K562 (cell line): ENCODE measurements around the gene UNC13A. TPM values are rescaled to one million over a fixed set of nuclear protein-coding genes. Genes with fewer than 3 reads are reported as not detected.

ENCODE experiments used
- C11orf30 ChIP-seq: fragments of 450-650 bp; IDR thresholded peaks from 2 replicates; pipeline ENCODE4 v1.6.1; 2016; ENCODE audit warnings: low read depth, mild to moderate bottlenecking
- CEBPB ChIP-seq: fragments of 450-650 bp; IDR thresholded peaks from 2 replicates; pipeline ENCODE4 v1.6.1; 2016; ENCODE audit warnings: missing genetic modification characterization, missing compliant biosample characterization
- CREB1 ChIP-seq, 2 experiments: sonication (generic) in 1 of 2; formaldehyde crosslinking in 1 of 2; IDR thresholded peaks; 2 replicates each; pipeline versions ENCODE4 v1.6.1 to v1.8.0; 2012 to 2022; ENCODE audit warnings: inconsistent platforms in 1 of 2, mild to moderate bottlenecking in 1 of 2, missing genetic modification reagents in 1 of 2, moderate library complexity in 1 of 2
- FOSL1 ChIP-seq: fragments of 200-800 bp; sonication (Bioruptor generic); conservative IDR thresholded peaks from 2 replicates; pipeline ENCODE4 v1.6.1; 2016; ENCODE audit warnings: missing genetic modification characterization, missing compliant biosample characterization
- GTF2F1 ChIP-seq: IDR thresholded peaks from 2 replicates; pipeline ENCODE4 v1.6.1; 2011; ENCODE audit warnings: low read depth, low read length, improper control_type of control experiment
- KDM4B ChIP-seq, 2 experiments: fragments of 450-650 bp in 1 of 2; sonication (generic) in 1 of 2; IDR thresholded peaks; 2 replicates each; pipeline ENCODE4 v1.6.1; 2016 to 2017; ENCODE audit warnings: borderline replicate concordance in 2 of 2, antibody characterized with exemption in 1 of 2, low read depth in 1 of 2, mild to moderate bottlenecking in 1 of 2
- MITF ChIP-seq: IDR thresholded peaks from 2 replicates; pipeline ENCODE4 v1.6.1; 2014; ENCODE audit warnings: antibody characterized with exemption
- PATZ1 ChIP-seq: fragments of 250-450 bp; sonication (Bioruptor Pico); IDR thresholded peaks from 2 replicates; pipeline ENCODE4 v1.5.0; 2020; ENCODE audit warnings: mild to moderate bottlenecking, borderline replicate concordance
- SMARCA5 ChIP-seq: fragments of 450-650 bp; IDR thresholded peaks from 2 replicates; pipeline ENCODE4 v1.6.1; 2016
- STAT5A ChIP-seq: IDR thresholded peaks from 2 replicates; pipeline ENCODE4 v1.6.1; 2012; ENCODE audit warnings: low read length, inconsistent platforms, borderline replicate concordance
- TCF15 ChIP-seq: fragments of 250-450 bp; sonication (Bioruptor Pico); IDR thresholded peaks from 2 replicates; pipeline ENCODE4 v1.8.0; 2022; ENCODE audit warnings: moderate library complexity, mild to moderate bottlenecking, inconsistent platforms
- WHSC1 ChIP-seq: IDR thresholded peaks from one replicate; pipeline ENCODE4 v1.6.1; 2012; ENCODE audit warnings: low read length, control low read depth, inconsistent platforms
- ZNF165 ChIP-seq: fragments of 250-450 bp; sonication (Bioruptor Pico); IDR thresholded peaks from 2 replicates; pipeline ENCODE4 v1.4.0; 2020; ENCODE audit warnings: borderline replicate concordance
- ZNF212 ChIP-seq: fragments of 450-650 bp; formaldehyde crosslinking; IDR thresholded peaks from 2 replicates; pipeline ENCODE4 v1.4.0; 2020; ENCODE audit warnings: mild to moderate bottlenecking
- ZNF780A ChIP-seq: fragments of 250-450 bp; sonication (Bioruptor Pico); IDR thresholded peaks from 2 replicates; pipeline ENCODE4 v1.5.0; 2021; ENCODE audit warnings: mild to moderate bottlenecking
- ZNF785 ChIP-seq: fragments of 250-450 bp; sonication (Bioruptor Pico); IDR thresholded peaks from 2 replicates; pipeline ENCODE4 v1.4.0; 2020; ENCODE audit warnings: mild to moderate bottlenecking
- ZNF79 ChIP-seq: fragments of 250-450 bp; sonication (Bioruptor Pico); IDR thresholded peaks from 2 replicates; pipeline ENCODE4 v1.4.0; 2020; ENCODE audit warnings: low read depth, mild to moderate bottlenecking, moderate library complexity
- ZSCAN29 ChIP-seq: fragments of 450-650 bp; IDR thresholded peaks from 2 replicates; pipeline ENCODE4 v1.6.1; 2017
- polyA plus RNA-seq, 8 experiments: library from polyadenylated mRNA; depleted of rRNA in 4 of 8; stranded (reverse) in 5 of 8; unstranded in 3 of 8; fragments of >200 nt; fragmentation: Nextera tagmentation in 2 of 8; fragmentation: Illumina TruSeq in 1 of 8; extraction: Ambion mirVana in 2 of 8; extraction: Trizol in 1 of 8; gene quantifications; 2 replicates each; pipeline versions ENCODE4 v1.2.1 to v1.2.3, GENCODE V29; 2011 to 2014; ENCODE audit warnings: inconsistent platforms in 1 of 8, missing spikeins in 1 of 8
- total RNA-seq, 7 experiments: library from RNA; depleted of rRNA in 6 of 7; stranded (reverse); fragments of >200 nt in 6 of 7; fragmentation: Illumina TruSeq in 2 of 7; extraction: Trizol in 2 of 7; gene quantifications; 2 replicates each; pipeline versions ENCODE4 v1.2.1 to v1.2.3, GENCODE V29; 2011 to 2021; ENCODE audit warnings: low replicate concordance in 1 of 7
- TF ChIP-seq, protein P1 (sequence below): fragments of 450-650 bp; formaldehyde crosslinking; IDR thresholded peaks from 2 replicates; pipeline ENCODE4 v1.4.0; 2020; ENCODE audit warnings: mild to moderate bottlenecking, moderate library complexity
- TF ChIP-seq, protein P2 (sequence below): fragments of 250-450 bp; sonication (Bioruptor Pico); IDR thresholded peaks from 2 replicates; pipeline ENCODE4 v1.8.0; 2022; ENCODE audit warnings: inconsistent platforms, mild to moderate bottlenecking, moderate library complexity, borderline replicate concordance
- TF ChIP-seq, protein P3 (sequence below): fragments of 450-650 bp; conservative IDR thresholded peaks from 2 replicates; pipeline ENCODE4 v1.6.1; 2016; ENCODE audit warnings: missing genetic modification characterization, low read depth, mild to moderate bottlenecking, missing compliant biosample characterization, moderate library complexity

UNC13A gene
- total and polyA plus RNA-seq, 9 of the 15 experiments (the other 6 are each of a cell fraction or from before 2014, with no cell fraction given) = 0.03 to 1.0 (median 0.25) TPM

GRCh38 chr19:17681505-17682125 lies 6.5 kb downstream of the UNC13A start (continued):
- TF ChIP-seq, protein P1, sequence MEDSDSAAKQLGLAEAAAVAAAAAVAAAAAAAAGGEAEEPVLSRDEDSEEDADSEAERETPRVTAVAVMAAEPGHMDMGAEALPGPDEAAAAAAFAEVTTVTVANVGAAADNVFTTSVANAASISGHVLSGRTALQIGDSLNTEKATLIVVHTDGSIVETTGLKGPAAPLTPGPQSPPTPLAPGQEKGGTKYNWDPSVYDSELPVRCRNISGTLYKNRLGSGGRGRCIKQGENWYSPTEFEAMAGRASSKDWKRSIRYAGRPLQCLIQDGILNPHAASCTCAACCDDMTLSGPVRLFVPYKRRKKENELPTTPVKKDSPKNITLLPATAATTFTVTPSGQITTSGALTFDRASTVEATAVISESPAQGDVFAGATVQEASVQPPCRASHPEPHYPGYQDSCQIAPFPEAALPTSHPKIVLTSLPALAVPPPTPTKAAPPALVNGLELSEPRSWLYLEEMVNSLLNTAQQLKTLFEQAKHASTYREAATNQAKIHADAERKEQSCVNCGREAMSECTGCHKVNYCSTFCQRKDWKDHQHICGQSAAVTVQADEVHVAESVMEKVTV (CRISPR knock-in tag) = no peak
- no peak for TF ChIP-seq STAT5A
- peak; percentile 78 for TF ChIP-seq CREB1 (IDR thresholded peaks at IDR 0.05)
- peak; percentile 84 for TF ChIP-seq CREB1 (CRISPR knock-in tag; IDR thresholded peaks at IDR 0.05)
- TF ChIP-seq MITF = no peak
- TF ChIP-seq, protein P2, sequence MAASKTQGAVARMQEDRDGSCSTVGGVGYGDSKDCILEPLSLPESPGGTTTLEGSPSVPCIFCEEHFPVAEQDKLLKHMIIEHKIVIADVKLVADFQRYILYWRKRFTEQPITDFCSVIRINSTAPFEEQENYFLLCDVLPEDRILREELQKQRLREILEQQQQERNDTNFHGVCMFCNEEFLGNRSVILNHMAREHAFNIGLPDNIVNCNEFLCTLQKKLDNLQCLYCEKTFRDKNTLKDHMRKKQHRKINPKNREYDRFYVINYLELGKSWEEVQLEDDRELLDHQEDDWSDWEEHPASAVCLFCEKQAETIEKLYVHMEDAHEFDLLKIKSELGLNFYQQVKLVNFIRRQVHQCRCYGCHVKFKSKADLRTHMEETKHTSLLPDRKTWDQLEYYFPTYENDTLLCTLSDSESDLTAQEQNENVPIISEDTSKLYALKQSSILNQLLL (CRISPR knock-in tag) = no peak
- TF ChIP-seq KDM4B (IDR thresholded peaks at IDR 0.05; ENCODE audit: borderline replicate concordance in 2 of 2, low read depth in 1 of 2) = no peak
- TF ChIP-seq ZNF780A = no peak
- TF ChIP-seq C11orf30 = no peak
- no peak for TF ChIP-seq ZNF785
- no peak for TF ChIP-seq ZNF212 (CRISPR knock-in tag)
- TF ChIP-seq WHSC1 = no peak
- no peak for TF ChIP-seq CEBPB (tag)
- TF ChIP-seq FOSL1 (tag) = peak; percentile 40; the same call in 1 of the 2 replicates
- no peak for TF ChIP-seq ZSCAN29
- TF ChIP-seq, protein P3, sequence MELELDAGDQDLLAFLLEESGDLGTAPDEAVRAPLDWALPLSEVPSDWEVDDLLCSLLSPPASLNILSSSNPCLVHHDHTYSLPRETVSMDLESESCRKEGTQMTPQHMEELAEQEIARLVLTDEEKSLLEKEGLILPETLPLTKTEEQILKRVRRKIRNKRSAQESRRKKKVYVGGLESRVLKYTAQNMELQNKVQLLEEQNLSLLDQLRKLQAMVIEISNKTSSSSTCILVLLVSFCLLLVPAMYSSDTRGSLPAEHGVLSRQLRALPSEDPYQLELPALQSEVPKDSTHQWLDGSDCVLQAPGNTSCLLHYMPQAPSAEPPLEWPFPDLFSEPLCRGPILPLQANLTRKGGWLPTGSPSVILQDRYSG (tag) = no peak
- no peak for TF ChIP-seq PATZ1 (CRISPR knock-in tag)
- no peak for TF ChIP-seq ZNF79
- TF ChIP-seq SMARCA5 = no peak
- no peak for TF ChIP-seq GTF2F1
- TF ChIP-seq ZNF165 (CRISPR knock-in tag) = no peak
- TF ChIP-seq TCF15 (CRISPR knock-in tag) = no peak
